ENCODE results near the gene ABCC1.

DNA sequence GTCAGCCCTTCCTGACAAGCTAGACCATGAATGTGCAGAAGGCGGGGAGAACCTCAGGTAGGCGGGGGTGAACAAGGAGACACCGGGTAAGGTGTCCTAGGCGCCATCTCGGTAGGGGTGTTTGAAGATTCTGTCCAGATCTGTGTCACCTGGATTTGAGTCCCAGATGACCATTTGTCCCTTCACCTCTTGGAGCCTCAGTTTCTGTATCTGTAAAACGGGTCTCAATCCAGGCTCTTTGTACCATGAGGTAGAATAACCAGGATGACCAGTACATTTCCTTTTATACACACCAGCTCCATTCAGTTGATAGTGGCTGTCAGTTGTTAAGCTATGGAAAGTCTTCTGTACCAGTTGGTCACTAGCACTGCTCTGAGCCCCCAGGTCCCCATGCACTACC is 187.2 kb downstream of the ABCC1 start:
- TF ChIP-seq, protein P1, sequence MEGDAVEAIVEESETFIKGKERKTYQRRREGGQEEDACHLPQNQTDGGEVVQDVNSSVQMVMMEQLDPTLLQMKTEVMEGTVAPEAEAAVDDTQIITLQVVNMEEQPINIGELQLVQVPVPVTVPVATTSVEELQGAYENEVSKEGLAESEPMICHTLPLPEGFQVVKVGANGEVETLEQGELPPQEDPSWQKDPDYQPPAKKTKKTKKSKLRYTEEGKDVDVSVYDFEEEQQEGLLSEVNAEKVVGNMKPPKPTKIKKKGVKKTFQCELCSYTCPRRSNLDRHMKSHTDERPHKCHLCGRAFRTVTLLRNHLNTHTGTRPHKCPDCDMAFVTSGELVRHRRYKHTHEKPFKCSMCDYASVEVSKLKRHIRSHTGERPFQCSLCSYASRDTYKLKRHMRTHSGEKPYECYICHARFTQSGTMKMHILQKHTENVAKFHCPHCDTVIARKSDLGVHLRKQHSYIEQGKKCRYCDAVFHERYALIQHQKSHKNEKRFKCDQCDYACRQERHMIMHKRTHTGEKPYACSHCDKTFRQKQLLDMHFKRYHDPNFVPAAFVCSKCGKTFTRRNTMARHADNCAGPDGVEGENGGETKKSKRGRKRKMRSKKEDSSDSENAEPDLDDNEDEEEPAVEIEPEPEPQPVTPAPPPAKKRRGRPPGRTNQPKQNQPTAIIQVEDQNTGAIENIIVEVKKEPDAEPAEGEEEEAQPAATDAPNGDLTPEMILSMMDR (IDR thresholded peaks at IDR 0.05): no peak
- TF ChIP-seq POLR2A (IDR thresholded peaks at IDR 0.05): no peak

Data from Peyer's patch (tissue), 4 donors.